Activated naive CD4-positive, alpha-beta T cell treated with anti-CD3 and anti-CD28 coated beads for 36 hours (primary cell): ENCODE data around the gene ERICH3. TPM values are rescaled to one million over a fixed set of nuclear protein-coding genes. Genes with fewer than 3 reads are reported as not detected.
"Not testable (repeated sequence)": the region's sequence is repeated elsewhere in the genome, so short reads cannot be mapped to it uniquely, and the experiment has no call there.

Source experiments
- CTCF ChIA-PET: fragments of 350-600 bp; sonication (Branson Sonifier 250); formaldehyde crosslinking; loops from one replicate; lab custom pipeline; 2021; ENCODE audit warnings: antibody characterized with exemption; lab: Charles Lee
- DNase-seq: peaks from one replicate; pipeline ENCODE4 v3.0.0-alpha.2; 2020
- H3K27ac Mint-ChIP-seq: one replicate; pipeline ENCODE4 v1.8.0; 2021; ENCODE audit warnings: mild to moderate bottlenecking, mixed read lengths
- H3K27me3 Mint-ChIP-seq: one replicate; pipeline ENCODE4 v1.8.0; 2021; ENCODE audit warnings: low read depth, mixed read lengths
- H3K36me3 Mint-ChIP-seq: one replicate; pipeline ENCODE4 v1.8.0; 2021; ENCODE audit warnings: low read depth, mixed read lengths
- H3K4me1 Mint-ChIP-seq: one replicate; pipeline ENCODE4 v1.8.0; 2021; ENCODE audit warnings: low read depth, mixed read lengths
- H3K4me3 Mint-ChIP-seq: one replicate; pipeline ENCODE4 v1.8.0; 2021; ENCODE audit warnings: mild to moderate bottlenecking, moderate library complexity, mixed read lengths
- H3K9me3 Mint-ChIP-seq: one replicate; pipeline ENCODE4 v1.8.0; 2021; ENCODE audit warnings: mixed read lengths
- intact Hi-C: fragments of 100-400 bp; cut with micrococcal nuclease; formaldehyde crosslinking; loops from one replicate; pipeline ENCODE4 v1.15.1; 2023
- total RNA-seq, 2 experiments: library from RNA; stranded (reverse); gene quantifications; one replicate each; pipeline ENCODE4 v1.2.3, GENCODE V29; 2021

Gene ERICH3
- total RNA-seq, 2 experiments from 2014 or later: not detected

DNA sequence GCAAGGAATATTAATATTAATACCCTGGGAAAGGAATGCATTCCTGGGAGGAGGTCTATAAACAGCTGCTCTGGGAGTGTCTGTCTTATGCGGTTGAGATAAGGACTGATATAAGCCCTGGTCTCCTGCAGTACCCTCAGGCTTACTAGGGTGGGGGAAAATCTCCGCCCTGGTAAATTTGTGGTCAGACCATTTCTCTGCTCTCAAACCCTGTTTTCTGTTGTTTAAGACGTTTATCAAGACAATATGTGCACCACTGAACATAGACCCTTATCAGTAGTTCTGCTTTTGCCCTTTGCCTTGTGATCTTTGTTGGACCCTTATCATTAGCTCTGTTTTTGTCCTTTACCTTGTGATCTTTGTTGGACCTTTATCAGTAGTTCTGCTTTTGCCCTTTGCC, 2.7 kb downstream of the ERICH3 start:
- Mint-ChIP-seq H3K27me3 (peaks cover 34% of the 10 kb centered on the region), H3K9me3 (peaks cover 10% of the 10 kb centered on the region)
- H3K36me3 Mint-ChIP-seq, intact Hi-C loops, H3K4me1 Mint-ChIP-seq, CTCF ChIA-PET, H3K4me3 Mint-ChIP-seq, H3K27ac Mint-ChIP-seq, DNase-seq: not testable (repeated sequence)

DNA sequence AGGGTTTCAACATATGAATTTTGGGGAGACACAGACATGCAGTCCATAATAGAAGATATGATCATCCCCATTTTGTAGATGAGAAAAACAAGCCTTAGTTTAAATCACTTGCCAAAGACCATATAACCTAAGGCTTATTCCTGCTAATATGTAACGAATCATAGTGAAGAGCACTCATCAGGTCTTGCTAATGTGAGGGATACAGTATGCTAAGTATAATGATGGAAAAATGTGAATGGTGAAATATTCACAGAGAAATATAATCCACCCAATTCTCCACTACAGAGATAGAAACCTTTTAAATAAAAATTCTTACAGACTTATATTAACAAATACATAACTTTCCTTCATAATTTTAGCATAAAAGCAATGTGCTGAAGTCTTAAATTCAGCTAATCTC, 18.9 kb downstream of the ERICH3 start:
- Mint-ChIP-seq H3K27me3 (peaks cover 14% of the 10 kb centered on the region), H3K4me3 (no peak overlapping the region), H3K27ac (no peak overlapping the region), H3K4me1 (no peaks in the 10 kb centered on the region), H3K36me3 (no peaks in the 10 kb centered on the region), H3K9me3 (peaks cover 3% of the 10 kb centered on the region)
- CTCF ChIA-PET: no interaction called here
- DNase-seq: no peak
- intact Hi-C loops: no loop called here

DNA sequence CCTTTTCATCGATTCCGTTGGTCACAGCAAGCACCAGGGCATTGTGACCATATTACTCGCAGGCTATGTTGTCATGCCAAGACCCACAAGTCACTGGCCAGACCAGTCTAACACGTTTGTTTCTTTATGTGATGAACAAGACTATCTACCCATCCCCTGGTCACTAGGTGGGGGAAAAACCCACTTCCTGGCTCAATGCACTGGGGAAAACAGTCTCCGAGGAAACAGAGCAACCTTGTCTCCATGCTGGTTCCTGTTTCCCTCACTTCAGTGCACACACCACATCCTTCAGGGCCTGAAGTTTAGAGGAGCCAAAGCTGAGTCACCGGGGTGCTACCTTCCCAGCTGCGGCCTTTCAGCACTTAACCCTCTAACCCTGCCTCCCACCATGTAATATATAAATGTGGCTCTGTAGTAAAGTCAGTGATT, 20.9 kb downstream of the ERICH3 start:
- Mint-ChIP-seq H3K4me1 (no peaks in the 10 kb centered on the region), H3K4me3 (no peak overlapping the region), H3K9me3 (no peaks in the 10 kb centered on the region), H3K27me3 (peaks cover 12% of the 10 kb centered on the region), H3K36me3 (no peaks in the 10 kb centered on the region), H3K27ac (no peak overlapping the region)
- intact Hi-C loops: no loop called here
- CTCF ChIA-PET: interaction anchor here (1.0 kb wide), 1 partner anchor 24 kb away, joined by 4 read pairs; no protein-coding TSS in a partner anchor
- DNase-seq: no peak

DNA sequence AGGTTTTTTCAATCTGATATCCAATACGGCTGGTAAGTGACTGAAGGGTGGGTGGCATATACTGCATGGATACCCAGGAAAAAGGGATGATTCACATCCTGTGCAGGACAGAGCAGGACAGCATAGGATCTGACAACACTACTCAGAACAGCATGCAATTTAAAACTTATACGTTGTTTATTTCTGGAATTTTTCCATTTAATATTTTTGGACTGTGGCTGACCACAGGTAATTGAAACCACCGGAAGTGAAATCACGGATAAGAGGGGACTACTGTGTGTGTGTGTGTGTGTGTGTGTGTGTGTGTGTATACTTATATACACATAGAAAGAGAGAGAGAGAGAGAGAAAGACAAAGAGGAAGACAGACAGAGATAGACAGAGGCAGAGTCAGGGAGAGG, 23.0 kb downstream of the ERICH3 start:
- H3K4me3 Mint-ChIP-seq: no peak overlapping the region
- H3K4me1 Mint-ChIP-seq: no peaks in the 10 kb centered on the region
- intact Hi-C loops: no loop called here
- peaks cover 7% of the 10 kb centered on the region for H3K27me3 Mint-ChIP-seq
- H3K27ac Mint-ChIP-seq: no peak overlapping the region
- no peaks in the 10 kb centered on the region for H3K9me3 Mint-ChIP-seq
- no peak for DNase-seq
- CTCF ChIA-PET: no interaction called here
- H3K36me3 Mint-ChIP-seq: no peaks in the 10 kb centered on the region

DNA sequence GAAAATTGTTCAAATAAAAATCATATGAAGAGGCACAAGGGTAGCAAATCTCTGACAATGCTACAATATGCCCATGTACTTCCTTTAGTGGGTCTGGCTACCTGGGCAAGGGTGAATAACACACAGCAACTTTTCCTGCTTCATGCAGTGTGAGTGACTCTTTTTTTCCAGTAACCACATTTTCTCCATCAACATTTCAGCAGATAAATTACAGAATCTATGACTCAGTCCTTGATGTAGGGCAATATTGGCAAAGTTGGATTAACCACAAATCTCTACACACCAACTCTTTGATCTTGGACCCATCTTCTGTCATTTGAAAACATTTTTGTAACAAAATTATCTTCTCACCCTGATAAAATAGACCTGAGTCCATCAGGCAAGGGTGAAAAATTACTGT, 31.7 kb downstream of the ERICH3 start:
- intact Hi-C loops: no loop called here
- no peaks in the 10 kb centered on the region for H3K4me1 Mint-ChIP-seq
- no peak for DNase-seq
- peaks cover 8% of the 10 kb centered on the region for H3K27me3 Mint-ChIP-seq
- CTCF ChIA-PET: no interaction called here
- H3K9me3 Mint-ChIP-seq: no peaks in the 10 kb centered on the region
- no peak overlapping the region for H3K27ac Mint-ChIP-seq
- no peak overlapping the region for H3K4me3 Mint-ChIP-seq
- no peaks in the 10 kb centered on the region for H3K36me3 Mint-ChIP-seq

DNA sequence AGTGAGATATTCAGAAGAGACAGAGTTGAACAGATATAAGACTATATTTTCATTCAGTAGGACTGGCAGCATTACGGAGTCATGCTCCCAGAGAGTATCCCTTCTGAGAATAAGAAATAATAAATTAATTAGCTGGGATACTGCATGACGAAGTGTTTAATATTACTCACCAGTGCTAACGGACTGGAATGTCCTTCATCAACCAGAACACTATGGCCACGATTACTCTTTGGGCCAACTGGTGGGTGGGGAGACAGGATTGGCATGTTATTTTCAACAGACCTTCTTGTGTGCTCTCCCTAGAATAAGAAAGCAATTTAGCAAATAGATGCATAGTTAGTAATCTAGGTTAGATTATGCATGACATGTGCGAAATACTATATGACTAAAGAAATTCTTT, 32.4 kb downstream of the ERICH3 start:
- H3K27me3 Mint-ChIP-seq: peaks cover 8% of the 10 kb centered on the region
- CTCF ChIA-PET: no interaction called here
- intact Hi-C loops: no loop called here
- DNase-seq: no peak
- no peak overlapping the region for H3K4me3 Mint-ChIP-seq
- no peaks in the 10 kb centered on the region for H3K9me3 Mint-ChIP-seq
- H3K36me3 Mint-ChIP-seq: no peaks in the 10 kb centered on the region
- no peak overlapping the region for H3K27ac Mint-ChIP-seq
- H3K4me1 Mint-ChIP-seq: no peaks in the 10 kb centered on the region

DNA sequence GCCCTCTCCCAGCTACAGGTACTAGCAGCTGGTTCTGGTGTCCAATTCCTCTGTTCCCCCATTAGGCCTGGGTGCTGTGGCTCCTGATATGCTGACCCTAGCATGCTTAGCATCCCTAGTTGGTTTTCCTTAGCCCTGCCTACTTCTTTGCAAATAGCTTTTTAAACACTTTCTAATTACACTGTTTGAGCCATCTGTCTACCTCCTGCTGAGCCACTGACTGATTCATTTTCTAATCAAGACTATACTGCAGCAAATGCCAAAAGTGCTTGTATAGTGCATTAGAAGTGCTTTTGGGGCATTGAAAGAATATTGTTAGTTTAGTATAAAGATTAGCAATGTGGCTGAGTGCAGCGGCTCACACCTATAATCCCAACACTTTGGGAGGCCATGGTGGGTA, 36.3 kb downstream of the ERICH3 start:
- Mint-ChIP-seq H3K36me3 (no peaks in the 10 kb centered on the region), H3K4me1 (no peaks in the 10 kb centered on the region), H3K27me3 (no peaks in the 10 kb centered on the region), H3K9me3 (no peaks in the 10 kb centered on the region), H3K27ac (no peak overlapping the region), H3K4me3 (no peak overlapping the region)
- no peak for DNase-seq
- intact Hi-C loops: no loop called here
- CTCF ChIA-PET: no interaction called here

DNA sequence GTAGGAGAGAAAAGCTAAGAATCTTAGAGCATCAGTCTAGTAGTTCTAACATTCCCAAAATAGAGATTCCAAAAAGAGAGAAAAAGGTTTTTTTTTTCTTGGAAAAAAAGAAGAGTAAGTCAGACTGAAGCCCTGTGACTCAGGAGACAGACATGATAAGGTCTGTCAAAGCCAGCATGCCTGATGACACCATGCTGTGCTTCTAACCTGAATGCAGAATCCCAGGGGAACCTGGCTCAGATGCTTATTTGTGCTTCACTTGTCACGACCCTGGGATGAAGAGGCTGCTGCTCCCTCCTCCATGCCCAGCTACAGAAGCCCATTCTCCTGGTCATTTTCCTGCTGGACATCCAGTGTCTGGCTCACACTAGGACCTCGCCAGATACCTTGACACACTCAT, 44.3 kb downstream of the ERICH3 start:
- H3K27ac Mint-ChIP-seq: no peak overlapping the region
- no peaks in the 10 kb centered on the region for H3K9me3 Mint-ChIP-seq
- H3K4me3 Mint-ChIP-seq: no peak overlapping the region
- no peak for DNase-seq
- H3K27me3 Mint-ChIP-seq: peaks cover 7% of the 10 kb centered on the region
- CTCF ChIA-PET: interaction anchor here (0.8 kb wide), 2 partner anchors 11 to 23 kb away, joined by 3 to 4 read pairs; no protein-coding TSS in a partner anchor
- intact Hi-C loops: no loop called here
- H3K36me3 Mint-ChIP-seq: no peaks in the 10 kb centered on the region
- H3K4me1 Mint-ChIP-seq: no peaks in the 10 kb centered on the region

DNA sequence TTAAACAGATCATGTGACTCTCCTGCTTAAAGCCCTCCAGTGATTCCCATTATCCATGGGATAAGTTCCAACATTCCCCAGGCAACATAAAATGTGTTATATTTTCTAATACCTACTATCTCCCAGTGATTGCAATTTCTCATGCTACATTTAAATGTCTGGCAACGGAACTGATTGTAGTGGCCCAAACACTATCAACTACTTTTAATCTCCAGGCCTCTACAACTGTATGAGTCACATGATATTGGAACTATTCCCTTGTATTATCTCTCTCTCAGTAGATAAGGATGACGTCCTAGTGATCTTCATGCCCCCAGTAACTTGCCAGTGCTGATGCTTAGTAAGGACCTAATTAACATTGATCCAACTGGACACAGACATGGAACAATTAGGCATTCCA, 49.9 kb downstream of the ERICH3 start:
- Mint-ChIP-seq H3K36me3 (no peaks in the 10 kb centered on the region), H3K27me3 (peaks cover 5% of the 10 kb centered on the region), H3K27ac (no peak overlapping the region), H3K4me3 (no peak overlapping the region), H3K4me1 (no peaks in the 10 kb centered on the region), H3K9me3 (no peaks in the 10 kb centered on the region)
- intact Hi-C loops: no loop called here
- DNase-seq: no peak
- CTCF ChIA-PET: no interaction called here

DNA sequence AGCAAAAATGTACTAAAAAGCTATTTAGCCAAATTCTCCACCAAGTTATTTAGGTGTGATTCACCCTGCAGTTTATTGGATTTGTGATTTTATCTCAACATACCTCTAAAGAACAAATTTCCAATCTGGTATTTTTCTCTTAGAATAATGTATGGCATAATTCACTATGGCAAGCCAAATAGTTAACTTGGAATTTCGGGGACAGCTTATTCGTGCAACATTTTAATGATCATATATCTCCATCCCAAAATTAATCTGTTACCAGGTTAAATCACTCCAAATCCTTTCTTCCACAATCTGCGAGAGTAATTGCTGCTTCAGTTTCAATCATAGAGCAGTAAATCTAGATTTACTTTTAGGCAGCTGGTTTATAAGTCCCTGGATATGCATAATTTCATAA, 53.4 kb downstream of the ERICH3 start:
- Mint-ChIP-seq H3K27ac (no peak overlapping the region), H3K27me3 (peaks cover under 1% of the 10 kb centered on the region), H3K4me3 (no peak overlapping the region), H3K9me3 (no peaks in the 10 kb centered on the region), H3K4me1 (no peaks in the 10 kb centered on the region), H3K36me3 (no peaks in the 10 kb centered on the region)
- intact Hi-C loops: no loop called here
- no peak for DNase-seq
- CTCF ChIA-PET: no interaction called here

DNA sequence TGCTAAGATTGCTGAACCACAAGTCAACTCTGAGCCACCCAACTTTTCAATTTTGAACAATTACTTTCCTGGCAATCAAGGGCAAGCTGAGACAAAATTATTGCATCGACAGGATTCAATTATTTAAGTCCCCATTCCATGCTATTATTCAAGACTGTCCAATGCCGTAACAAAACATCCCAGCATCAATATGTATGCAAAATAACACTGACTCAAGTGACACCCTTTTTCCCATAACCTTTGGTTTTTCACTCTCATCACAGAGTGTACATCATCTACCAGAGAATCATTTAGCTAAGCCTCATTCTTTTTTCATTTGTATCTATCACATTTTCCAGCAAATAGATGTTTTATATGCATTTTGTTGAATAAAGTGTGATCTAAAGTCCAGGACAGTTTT, 54.6 kb downstream of the ERICH3 start:
- intact Hi-C loops: no loop called here
- no peak overlapping the region for H3K4me3 Mint-ChIP-seq
- H3K36me3 Mint-ChIP-seq: no peaks in the 10 kb centered on the region
- H3K9me3 Mint-ChIP-seq: no peaks in the 10 kb centered on the region
- H3K27me3 Mint-ChIP-seq: no peaks in the 10 kb centered on the region
- CTCF ChIA-PET: no interaction called here
- no peak for DNase-seq
- no peaks in the 10 kb centered on the region for H3K4me1 Mint-ChIP-seq
- no peak overlapping the region for H3K27ac Mint-ChIP-seq

DNA sequence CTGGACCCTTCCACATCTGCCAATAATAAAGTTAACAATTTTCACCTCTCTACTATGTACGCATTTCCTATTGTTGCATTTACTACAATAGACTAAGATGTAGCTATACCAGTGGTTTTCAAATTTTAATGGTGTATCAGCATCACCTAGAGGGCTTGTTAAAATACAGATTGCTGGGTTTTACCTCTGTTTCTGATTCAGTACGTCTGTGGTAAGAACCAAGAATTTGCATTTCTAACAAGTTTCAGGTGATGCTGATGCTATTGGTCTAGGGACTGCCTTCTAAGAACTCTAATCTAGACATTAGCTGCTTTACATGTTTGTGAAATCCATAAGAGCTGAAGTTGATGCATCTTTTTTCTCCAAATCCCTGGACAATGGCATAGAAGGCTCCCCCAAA, 59.7 kb downstream of the ERICH3 start:
- CTCF ChIA-PET: no interaction called here
- no peak overlapping the region for H3K4me3 Mint-ChIP-seq
- H3K9me3 Mint-ChIP-seq: no peaks in the 10 kb centered on the region
- H3K4me1 Mint-ChIP-seq: no peaks in the 10 kb centered on the region
- no peaks in the 10 kb centered on the region for H3K27me3 Mint-ChIP-seq
- intact Hi-C loops: no loop called here
- H3K27ac Mint-ChIP-seq: no peak overlapping the region
- no peak for DNase-seq
- H3K36me3 Mint-ChIP-seq: no peaks in the 10 kb centered on the region

DNA sequence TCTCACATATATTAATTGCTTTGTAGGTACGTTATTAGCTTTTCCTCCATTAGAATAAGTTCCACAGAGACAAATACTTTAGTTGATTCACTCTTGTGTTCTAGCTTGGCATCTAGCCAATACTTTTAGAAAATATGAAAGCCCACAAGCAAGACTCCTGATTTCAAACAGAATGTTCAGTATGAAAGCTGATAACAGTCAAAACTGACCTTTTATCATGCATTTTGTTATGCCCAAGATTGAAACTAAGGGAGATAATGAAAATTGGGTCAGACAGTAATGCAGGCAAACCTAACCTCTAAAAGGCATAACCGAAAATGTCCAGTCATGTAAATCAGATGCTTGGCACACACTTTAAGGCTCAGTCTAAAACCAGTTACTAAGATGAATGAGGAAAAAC, 61.7 kb downstream of the ERICH3 start:
- Mint-ChIP-seq H3K9me3 (no peaks in the 10 kb centered on the region), H3K4me1 (no peaks in the 10 kb centered on the region), H3K4me3 (no peak overlapping the region), H3K36me3 (no peaks in the 10 kb centered on the region), H3K27me3 (no peaks in the 10 kb centered on the region), H3K27ac (no peak overlapping the region)
- intact Hi-C loops: no loop called here
- DNase-seq: no peak
- CTCF ChIA-PET: no interaction called here

DNA sequence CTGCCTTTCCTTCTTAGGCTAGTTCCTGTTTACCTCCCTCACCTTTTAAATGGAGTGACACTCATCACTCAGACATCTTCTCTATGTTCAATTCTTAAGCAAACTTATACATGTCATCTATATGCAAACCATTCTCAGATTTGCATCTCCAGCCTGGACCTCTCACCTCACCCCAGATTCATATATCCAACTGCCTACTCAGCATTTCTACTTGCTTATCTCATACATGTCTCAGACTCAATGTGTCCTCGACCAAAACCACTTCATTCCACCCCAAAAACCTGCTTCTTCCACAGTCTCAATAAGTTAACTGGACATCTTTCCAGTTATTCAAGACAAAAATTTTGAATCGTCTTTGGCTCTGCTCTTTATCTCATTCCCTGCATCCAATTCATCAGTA, 62.6 kb downstream of the ERICH3 start:
- Mint-ChIP-seq H3K27me3 (no peaks in the 10 kb centered on the region), H3K36me3 (no peaks in the 10 kb centered on the region), H3K27ac (no peak overlapping the region), H3K4me1 (no peaks in the 10 kb centered on the region), H3K9me3 (no peaks in the 10 kb centered on the region), H3K4me3 (no peak overlapping the region)
- no peak for DNase-seq
- CTCF ChIA-PET: interaction anchor here (0.6 to 0.8 kb wide), 2 partner anchors 79 to 239 kb away, joined by 3 to 4 read pairs; no protein-coding TSS in a partner anchor
- intact Hi-C loops: no loop called here
